C1 segment of cervical spinal cord (tissue), 14 donors: ENCODE results near the gene PLEKHG7.

Experiments used
- DNase-seq, 14 donors: peaks; one replicate each; lab custom pipeline; 2025; lab: John Stamatoyannopoulos, UW

The PLEKHG7 gene

DNA sequence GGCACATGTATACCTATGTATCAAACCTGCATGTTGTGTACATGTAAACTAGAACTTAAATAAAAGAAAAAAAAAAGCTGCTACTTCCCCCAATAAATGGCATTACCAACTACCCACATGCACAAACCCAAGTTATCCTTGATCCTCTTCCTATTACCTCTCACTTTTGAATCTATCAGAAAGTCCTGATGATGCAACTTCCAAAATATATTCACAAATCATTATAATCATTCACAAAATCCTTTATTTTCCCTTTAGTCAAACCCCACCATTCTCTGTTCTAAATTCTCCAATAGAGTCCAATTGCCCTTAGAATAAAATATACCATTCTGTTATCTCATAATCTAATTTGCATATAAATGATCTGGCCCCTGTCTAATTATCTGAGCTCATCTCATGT is 92.0 kb downstream of the PLEKHG7 start:
- DNase-seq, result no peak

DNA sequence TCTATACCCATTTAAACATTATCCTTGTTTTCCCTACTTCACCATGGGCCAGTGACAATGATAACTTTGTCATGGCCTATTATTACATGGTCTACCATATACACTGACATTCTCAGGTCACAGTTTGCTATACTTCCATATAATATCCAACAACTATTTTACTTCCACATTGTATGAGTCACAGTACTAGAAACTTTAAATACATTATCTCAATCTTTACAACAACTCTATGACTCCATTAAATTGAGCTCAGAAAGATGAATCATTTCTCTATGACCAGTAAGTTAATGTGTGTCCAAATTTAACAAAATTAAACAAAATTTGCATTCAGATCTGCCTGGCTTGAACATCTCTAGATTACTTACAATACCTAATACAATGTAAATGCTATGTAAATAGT is 93.9 kb downstream of the PLEKHG7 start:
- DNase-seq, result no peak

DNA sequence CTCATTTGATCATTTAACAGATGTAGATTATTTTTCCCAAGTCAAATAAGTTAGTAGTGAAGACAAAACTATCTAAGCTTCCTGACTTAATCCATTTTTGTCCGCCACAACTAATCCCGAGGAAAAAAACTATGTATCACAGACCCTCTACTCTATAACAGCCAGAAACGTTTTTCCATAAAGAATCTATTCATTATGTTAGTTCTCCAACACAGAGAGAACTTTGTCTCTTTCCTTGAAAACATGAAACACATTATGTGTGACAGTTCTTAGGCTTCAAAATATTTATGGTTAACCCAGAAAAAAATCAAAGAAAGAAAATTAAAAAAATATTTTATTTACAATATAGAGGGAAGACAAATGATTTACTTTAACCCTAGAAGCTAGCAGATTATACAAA is 100.1 kb downstream of the PLEKHG7 start:
- no peak for DNase-seq

DNA sequence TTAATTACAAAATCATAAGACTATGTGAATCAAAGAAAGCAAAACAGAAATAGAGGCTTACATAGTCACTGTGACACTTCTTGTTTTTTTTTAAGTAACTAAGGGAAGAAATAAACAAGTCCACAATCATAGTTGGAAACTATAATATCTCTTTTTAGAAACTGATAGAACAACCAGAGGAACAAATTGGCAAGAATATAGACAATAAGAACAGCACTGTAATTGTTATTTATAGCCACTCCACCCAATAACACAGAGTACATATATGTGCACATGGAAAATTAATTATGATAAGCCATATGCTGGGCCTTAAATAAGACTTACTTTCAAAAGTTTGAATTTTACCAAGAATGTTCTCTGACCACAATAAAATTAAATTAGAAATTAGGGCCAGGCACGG is 101.1 kb downstream of the PLEKHG7 start:
- DNase-seq, result no peak

DNA sequence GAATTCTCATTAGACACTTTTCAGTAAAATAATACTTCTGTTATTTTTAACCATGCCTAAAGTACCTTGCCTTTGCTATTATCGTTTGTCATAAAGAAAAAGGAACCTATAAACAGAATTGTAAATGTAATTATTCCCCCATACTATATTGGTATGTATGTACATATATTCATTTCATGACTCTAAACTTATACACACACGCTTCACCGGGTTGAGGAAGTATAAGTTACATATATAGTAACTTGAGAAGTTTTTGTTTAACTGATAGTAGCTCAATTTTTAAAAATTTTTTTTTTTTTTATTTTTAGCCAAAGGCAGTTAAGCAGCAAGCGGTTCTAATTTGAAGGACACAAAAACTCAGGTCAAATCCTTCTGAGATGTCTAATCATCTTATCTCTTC is 107.6 kb downstream of the PLEKHG7 start:
- no peak for DNase-seq

DNA sequence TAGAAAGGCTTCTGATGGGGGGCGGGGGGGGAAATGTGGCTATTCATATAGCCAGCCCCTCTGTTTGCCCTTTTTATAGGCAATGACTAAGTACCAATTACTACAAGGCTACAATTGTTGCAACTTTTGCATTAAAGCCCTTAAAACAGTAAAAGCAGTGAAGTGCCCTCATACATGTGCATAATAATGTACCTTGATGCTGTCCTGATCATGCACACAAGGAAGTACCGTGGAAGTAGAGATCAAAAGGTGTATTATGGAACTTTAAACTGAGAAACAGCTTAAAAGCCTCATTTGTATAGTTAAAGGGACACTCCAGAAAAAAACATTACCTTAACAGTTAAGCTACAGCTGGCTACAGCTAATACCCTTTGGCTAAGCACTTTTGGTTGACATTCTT is 111.8 kb downstream of the PLEKHG7 start:
- DNase-seq, result no peak

DNA sequence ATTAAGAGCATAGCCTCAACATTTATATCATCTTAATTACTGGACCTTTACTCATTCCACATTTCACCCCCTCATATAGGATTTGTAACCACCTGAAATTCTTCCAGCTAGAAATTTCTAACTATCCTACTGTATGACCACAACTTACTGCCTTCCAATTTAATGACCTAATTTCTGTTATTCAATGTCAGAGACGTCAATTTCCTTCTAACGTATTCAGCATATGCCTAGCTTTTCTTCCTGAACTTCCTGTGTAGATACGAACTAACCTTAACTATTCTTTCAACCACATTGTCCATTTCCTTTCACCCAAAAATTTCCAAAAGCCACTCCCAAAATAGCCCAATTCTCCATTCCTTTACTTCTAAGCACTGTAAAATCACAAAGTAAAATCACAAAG is 118.4 kb downstream of the PLEKHG7 start:
- DNase-seq, result no peak
